ENCODE results near the gene RYR2. TPM values are rescaled to one million over a fixed set of nuclear protein-coding genes. Genes with fewer than 3 reads are reported as not detected.

The RYR2 gene
- total RNA-seq, 1 experiment from 2014 or later, result 2.8 TPM

DNA sequence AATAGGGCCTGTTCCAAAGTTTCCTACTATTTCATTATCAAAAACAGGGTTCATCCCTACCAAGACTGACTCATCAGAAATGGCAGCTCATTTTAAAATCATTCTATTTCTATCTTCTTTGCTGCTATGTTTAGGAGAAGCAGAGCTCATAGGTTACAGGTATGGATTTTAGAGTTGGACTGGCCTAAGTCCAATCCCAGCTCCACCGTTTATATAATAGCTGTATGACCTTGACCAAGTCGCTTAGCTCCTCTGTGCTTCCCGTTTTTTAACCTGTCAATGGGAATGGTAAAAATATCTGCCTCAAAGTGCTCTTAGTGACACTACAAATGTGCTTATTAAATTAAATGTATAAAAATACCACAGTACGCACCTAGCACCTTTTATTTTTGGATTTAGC lies 436.1 kb downstream of the RYR2 start:
- no peak overlapping the region for H3K27ac ChIP-seq (ENCODE audit: low read depth, low read length, poor library complexity, severe bottlenecking)
- TF ChIP-seq CTCF (conservative IDR thresholded peaks at IDR 0.05; ENCODE audit: low read depth, low read length), result no peak
- no peak for TF ChIP-seq EZH2 (IDR thresholded peaks at IDR 0.05; ENCODE audit: borderline replicate concordance, low read depth, low read length, poor library complexity, severe bottlenecking)
- POLR2A ChIA-PET (ENCODE audit: low non-redundant PET), result no interaction called here
- no peaks in the 10 kb centered on the region for H3K27me3 ChIP-seq (replicated peaks; ENCODE audit: insufficient read depth, low read depth, low read length, poor library complexity)
- no peak for DNase-seq (ENCODE audit: low spot score)
- CTCF ChIA-PET, result no interaction called here
- no peaks in the 10 kb centered on the region for H3K36me3 ChIP-seq (ENCODE audit: insufficient read depth, low read length, poor library complexity, severe bottlenecking)
- no peaks in the 10 kb centered on the region for H3K4me1 ChIP-seq (ENCODE audit: insufficient read depth, low read length, poor library complexity, severe bottlenecking)
- no TSS peak for BruUV-seq (replicated peaks)
- no peaks in the 10 kb centered on the region for H3K9me3 ChIP-seq (ENCODE audit: low read depth, low read length, poor library complexity, severe bottlenecking)
- intact Hi-C loops (cut with micrococcal nuclease; ENCODE audit: unreplicated experiment), result no loop called here
- H3K4me3 ChIP-seq (ENCODE audit: low read depth, low read length, poor library complexity, severe bottlenecking), result no peak overlapping the region

DNA sequence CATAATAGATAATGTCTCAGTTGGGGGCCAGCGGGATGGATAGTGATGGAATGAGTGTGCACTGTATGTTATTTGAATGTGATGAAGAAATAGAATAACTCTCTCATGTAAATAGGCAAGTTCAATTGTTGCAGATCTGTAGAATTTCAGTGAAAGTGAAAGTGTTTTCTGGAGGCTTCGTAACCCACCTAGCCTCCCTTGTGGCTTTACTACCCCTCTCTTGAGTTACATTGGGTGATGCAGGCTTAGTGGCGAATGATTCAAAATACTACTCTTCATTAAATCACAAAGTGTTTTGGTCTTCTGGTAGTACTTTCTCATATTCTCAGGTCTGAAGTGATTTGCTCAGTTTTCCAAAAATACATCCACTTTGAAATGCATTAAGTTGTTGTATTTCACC lies 436.9 kb downstream of the RYR2 start:
- no TSS peak for BruUV-seq (replicated peaks)
- no peaks in the 10 kb centered on the region for H3K36me3 ChIP-seq (ENCODE audit: insufficient read depth, low read length, poor library complexity, severe bottlenecking)
- DNase-seq (ENCODE audit: low spot score), result no peak
- ChIA-PET CTCF (no interaction called here), POLR2A (ENCODE audit: low non-redundant PET) (no interaction called here)
- no peak overlapping the region for H3K27ac ChIP-seq (ENCODE audit: low read depth, low read length, poor library complexity, severe bottlenecking)
- no peak overlapping the region for H3K4me3 ChIP-seq (ENCODE audit: low read depth, low read length, poor library complexity, severe bottlenecking)
- H3K27me3 ChIP-seq (replicated peaks; ENCODE audit: insufficient read depth, low read depth, low read length, poor library complexity), result no peaks in the 10 kb centered on the region
- H3K4me1 ChIP-seq (ENCODE audit: insufficient read depth, low read length, poor library complexity, severe bottlenecking), result no peaks in the 10 kb centered on the region
- no peak for TF ChIP-seq EZH2 (IDR thresholded peaks at IDR 0.05; ENCODE audit: borderline replicate concordance, low read depth, low read length, poor library complexity, severe bottlenecking)
- intact Hi-C loops (cut with micrococcal nuclease; ENCODE audit: unreplicated experiment), result no loop called here
- no peaks in the 10 kb centered on the region for H3K9me3 ChIP-seq (ENCODE audit: low read depth, low read length, poor library complexity, severe bottlenecking)

- TF ChIP-seq EZH2 (IDR thresholded peaks at IDR 0.05; ENCODE audit: borderline replicate concordance, low read depth, low read length, poor library complexity, severe bottlenecking) (no peak), CTCF (conservative IDR thresholded peaks at IDR 0.05; ENCODE audit: low read depth, low read length) (no peak)
- H3K36me3 ChIP-seq (ENCODE audit: insufficient read depth, low read length, poor library complexity, severe bottlenecking), result no peaks in the 10 kb centered on the region
- no peaks in the 10 kb centered on the region for H3K4me1 ChIP-seq (ENCODE audit: insufficient read depth, low read length, poor library complexity, severe bottlenecking)
- no peaks in the 10 kb centered on the region for H3K27me3 ChIP-seq (replicated peaks; ENCODE audit: insufficient read depth, low read depth, low read length, poor library complexity)
- ChIA-PET CTCF (no interaction called here), POLR2A (ENCODE audit: low non-redundant PET) (no interaction called here)
- no peak overlapping the region for H3K4me3 ChIP-seq (ENCODE audit: low read depth, low read length, poor library complexity, severe bottlenecking)
- no peaks in the 10 kb centered on the region for H3K9me3 ChIP-seq (ENCODE audit: low read depth, low read length, poor library complexity, severe bottlenecking)
- no TSS peak for BruUV-seq (replicated peaks)
- DNase-seq (ENCODE audit: low spot score), result no peak
- H3K27ac ChIP-seq (ENCODE audit: low read depth, low read length, poor library complexity, severe bottlenecking), result no peak overlapping the region
- intact Hi-C loops (cut with micrococcal nuclease; ENCODE audit: unreplicated experiment), result no loop called here
Measured at GRCh38 chr1:237482777-237483176, 440.8 kb downstream of the RYR2 start.

DNA sequence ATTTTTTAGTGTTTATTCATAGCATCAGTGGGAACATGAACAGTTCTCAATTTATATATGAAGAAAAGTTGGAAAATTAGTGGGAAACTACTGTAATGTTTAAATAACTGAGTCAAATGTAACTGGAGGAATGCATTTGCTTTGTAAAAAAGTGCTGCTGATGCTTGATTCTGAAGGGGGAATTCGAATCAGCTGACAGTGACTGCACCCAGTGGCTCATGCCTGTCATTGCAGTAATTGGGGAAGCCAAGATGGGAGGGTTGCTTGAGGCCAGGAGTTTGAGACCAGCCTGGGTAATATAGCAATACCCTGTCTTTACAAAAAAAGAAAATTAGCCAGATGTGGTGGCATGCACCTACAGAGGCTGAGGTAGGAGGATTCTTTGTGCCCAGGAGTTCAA lies 450.4 kb downstream of the RYR2 start:
- Histone ChIP-seq H3K27me3 (replicated peaks; ENCODE audit: insufficient read depth, low read depth, low read length, poor library complexity) (no peaks in the 10 kb centered on the region), H3K9me3 (ENCODE audit: low read depth, low read length, poor library complexity, severe bottlenecking) (no peaks in the 10 kb centered on the region), H3K4me1 (ENCODE audit: insufficient read depth, low read length, poor library complexity, severe bottlenecking) (no peaks in the 10 kb centered on the region), H3K4me3 (ENCODE audit: low read depth, low read length, poor library complexity, severe bottlenecking) (no peak overlapping the region), H3K36me3 (ENCODE audit: insufficient read depth, low read length, poor library complexity, severe bottlenecking) (no peaks in the 10 kb centered on the region), H3K27ac (ENCODE audit: low read depth, low read length, poor library complexity, severe bottlenecking) (peak overlapping the region; percentile 30)
- peak; percentile 34 for TF ChIP-seq CTCF (conservative IDR thresholded peaks at IDR 0.05; ENCODE audit: low read depth, low read length)
- TF ChIP-seq EZH2 (IDR thresholded peaks at IDR 0.05; ENCODE audit: borderline replicate concordance, low read depth, low read length, poor library complexity, severe bottlenecking), result no peak
- intact Hi-C loops (cut with micrococcal nuclease; ENCODE audit: unreplicated experiment), result loop anchor here (1.0 to 5.0 kb wide), 2 partner anchors 105 to 840 kb away; no protein-coding TSS in a partner anchor
- CTCF ChIA-PET, result no interaction called here
- DNase-seq (ENCODE audit: low spot score), result peak; percentile 60
- POLR2A ChIA-PET (ENCODE audit: low non-redundant PET), result no interaction called here
- no TSS peak for BruUV-seq (replicated peaks)

All from A673 (cell line).